Activated CD8-positive, alpha-beta memory T cell treated with anti-CD3 and anti-CD28 coated beads for 36 hours (primary cell): Measurements from ENCODE around the gene DGAT2. TPM values are rescaled to one million over a fixed set of nuclear protein-coding genes. Genes with fewer than 3 reads are reported as not detected.

Experiments used
- CTCF ChIA-PET: fragments of 350-600 bp; sonication (Branson Sonifier 250); formaldehyde crosslinking; loops from one replicate; lab custom pipeline; 2021; ENCODE audit warnings: antibody characterized with exemption; lab: Charles Lee
- POLR2A ChIA-PET: fragments of 350-600 bp; sonication (Branson Sonifier 250); formaldehyde crosslinking; loops from one replicate; lab custom pipeline; 2021; ENCODE audit warnings: antibody characterized with exemption; lab: Charles Lee
- total RNA-seq, 2 experiments: library from RNA; stranded (reverse); gene quantifications; one replicate each; pipeline ENCODE4 v1.2.3, GENCODE V29; 2021

DGAT2 gene
- total RNA-seq, 2 experiments from 2014 or later, result 4.3 to 4.9 TPM

- POLR2A ChIA-PET, result no interaction called here
Measured at GRCh38 chr11:75813124-75813523, 44.5 kb downstream of the DGAT2 start.

GRCh38 chr11:75813622-75814039 lies 45.1 kb downstream of the DGAT2 start:
- POLR2A ChIA-PET, result no interaction called here
- CTCF ChIA-PET, result interaction anchor here (1.1 to 1.5 kb wide), 2 partner anchors 11 to 279 kb away, joined by 3 to 8 read pairs; no protein-coding TSS in a partner anchor

More at GRCh38 chr11:75813124-75813523, 44.5 kb downstream of the DGAT2 start:
- CTCF ChIA-PET, result interaction anchor here (1.2 to 1.5 kb wide), 2 partner anchors 10 kb away, joined by 7 to 8 read pairs; no protein-coding TSS in a partner anchor

- CTCF ChIA-PET, result interaction anchor here (1.1 to 1.5 kb wide), 2 partner anchors 11 to 280 kb away, joined by 3 to 8 read pairs; no protein-coding TSS in a partner anchor
- POLR2A ChIA-PET, result no interaction called here
Measured at GRCh38 chr11:75814363-75814676, 45.7 kb downstream of the DGAT2 start.

- POLR2A ChIA-PET, result no interaction called here
- CTCF ChIA-PET, result interaction anchor here (1.1 to 1.5 kb wide), 2 partner anchors 12 to 280 kb away, joined by 3 to 8 read pairs; no protein-coding TSS in a partner anchor
Measured at GRCh38 chr11:75814677-75815344, 46.2 kb downstream of the DGAT2 start, which contains the start of gene UVRAG. TSS of gene UVRAG (plus strand) at chr11:75815210. CDS start at chr11:75815408, 198 bp downstream.

GRCh38 chr11:75815345-75816168 lies 47.0 kb downstream of the DGAT2 start:
- ChIA-PET CTCF (interaction anchor here (0.8 kb wide), 1 partner anchor 1044 kb away, joined by 3 read pairs; no protein-coding TSS in a partner anchor), POLR2A (interaction anchor here (0.5 kb wide), 1 partner anchor 1946 kb away, joined by 4 read pairs; no protein-coding TSS in a partner anchor)

- POLR2A ChIA-PET, result no interaction called here
- CTCF ChIA-PET, result interaction anchor here (1.0 kb wide), 1 partner anchor 15 kb away, joined by 4 read pairs; no protein-coding TSS in a partner anchor
Measured at GRCh38 chr11:75816561-75817239, 48.1 kb downstream of the DGAT2 start.

- POLR2A ChIA-PET, result no interaction called here
- CTCF ChIA-PET, result interaction anchor here (0.7 kb wide), 1 partner anchor 97 kb away, joined by 3 read pairs; no protein-coding TSS in a partner anchor
Measured at GRCh38 chr11:75820645-75821044, 52.1 kb downstream of the DGAT2 start.

GRCh38 chr11:75821202-75821601 lies 52.6 kb downstream of the DGAT2 start:
- POLR2A ChIA-PET, result no interaction called here
- CTCF ChIA-PET, result no interaction called here

- ChIA-PET POLR2A (no interaction called here), CTCF (no interaction called here)
Measured at GRCh38 chr11:75822541-75822940, 54.0 kb downstream of the DGAT2 start.

GRCh38 chr11:75823415-75823814 lies 54.8 kb downstream of the DGAT2 start:
- CTCF ChIA-PET, result interaction anchor here (0.5 kb wide), 1 partner anchor 35 kb away, joined by 3 read pairs; no protein-coding TSS in a partner anchor
- POLR2A ChIA-PET, result no interaction called here

- ChIA-PET POLR2A (no interaction called here), CTCF (interaction anchor here (0.5 kb wide), 1 partner anchor 35 kb away, joined by 3 read pairs; no protein-coding TSS in a partner anchor)
Measured at GRCh38 chr11:75823946-75824345, 55.4 kb downstream of the DGAT2 start.

- ChIA-PET CTCF (interaction anchor here (1.0 kb wide), 1 partner anchor 47 kb away, joined by 3 read pairs; no protein-coding TSS in a partner anchor), POLR2A (interaction anchor here (0.7 kb wide), 1 partner anchor 27 kb away, joined by 5 read pairs; no protein-coding TSS in a partner anchor)
Measured at GRCh38 chr11:75826461-75827230, 58.1 kb downstream of the DGAT2 start.

GRCh38 chr11:75827562-75827961 lies 59.0 kb downstream of the DGAT2 start:
- CTCF ChIA-PET, result interaction anchor here (0.8 to 1.0 kb wide), 2 partner anchors 24 to 48 kb away, joined by 3 read pairs; no protein-coding TSS in a partner anchor
- POLR2A ChIA-PET, result no interaction called here

- CTCF ChIA-PET, result no interaction called here
- POLR2A ChIA-PET, result no interaction called here
Measured at GRCh38 chr11:75831915-75832502, 63.4 kb downstream of the DGAT2 start.

GRCh38 chr11:75834728-75835127 lies 66.2 kb downstream of the DGAT2 start:
- CTCF ChIA-PET, result no interaction called here
- POLR2A ChIA-PET, result no interaction called here

GRCh38 chr11:75836417-75836816 lies 67.8 kb downstream of the DGAT2 start:
- CTCF ChIA-PET, result no interaction called here
- POLR2A ChIA-PET, result no interaction called here

- ChIA-PET POLR2A (no interaction called here), CTCF (no interaction called here)
Measured at GRCh38 chr11:75839851-75840250, 71.3 kb downstream of the DGAT2 start.

GRCh38 chr11:75840522-75840921 lies 71.9 kb downstream of the DGAT2 start:
- CTCF ChIA-PET, result no interaction called here
- POLR2A ChIA-PET, result no interaction called here
